Smooth muscle cell (in vitro differentiated cells): ENCODE measurements around the gene ZNF648. TPM values are rescaled to one million over a fixed set of nuclear protein-coding genes. Genes with fewer than 3 reads are reported as not detected.

Source experiments
- DNase-seq: peaks from one replicate; lab custom pipeline; 2025; ENCODE audit not compliant: unreplicated experiment; lab: John Stamatoyannopoulos, UW
- H2AFZ ChIP-seq: fragments of 200-600 bp; sonication (generic); 2 replicates; pipeline ENCODE4 v1.6.0; 2016; ENCODE audit warnings: antibody characterized with exemption, low read depth, mild to moderate bottlenecking
- H3F3A ChIP-seq: fragments of 200-600 bp; sonication (generic); 2 replicates; pipeline ENCODE4 v1.6.0; 2017; ENCODE audit warnings: antibody characterized with exemption, low read depth
- H3K27ac ChIP-seq: fragments of 200-600 bp; sonication (generic); 2 replicates; pipeline ENCODE4 v1.5.1; 2016; ENCODE audit warnings: low read depth, mild to moderate bottlenecking
- H3K27me3 ChIP-seq: fragments of 200-600 bp; sonication (generic); 2 replicates; pipeline ENCODE4 v1.6.1; 2016; ENCODE audit warnings: low read depth, mild to moderate bottlenecking
- H3K36me3 ChIP-seq: fragments of 200-600 bp; sonication (generic); 2 replicates; pipeline ENCODE4 v1.5.1; 2016; ENCODE audit warnings: low read depth
- H3K4me1 ChIP-seq: fragments of 200-600 bp; sonication (generic); 2 replicates; pipeline ENCODE4 v1.5.1; 2016; ENCODE audit warnings: low read depth
- H3K4me2 ChIP-seq: fragments of 200-600 bp; sonication (generic); 2 replicates; pipeline ENCODE4 v1.6.0; 2016; ENCODE audit warnings: mild to moderate bottlenecking
- H3K4me3 ChIP-seq: fragments of 200-600 bp; sonication (generic); 2 replicates; pipeline ENCODE4 v1.5.1; 2016; ENCODE audit warnings: mild to moderate bottlenecking
- H3K79me2 ChIP-seq: fragments of 200-600 bp; sonication (generic); 2 replicates; pipeline ENCODE4 v1.6.0; 2016; ENCODE audit warnings: low read depth, mild to moderate bottlenecking
- H3K9ac ChIP-seq: fragments of 200-600 bp; sonication (generic); 2 replicates; pipeline ENCODE4 v1.6.0; 2016; ENCODE audit warnings: low read depth
- H3K9me3 ChIP-seq: fragments of 200-600 bp; sonication (generic); replicated peaks from 2 replicates; pipeline ENCODE4 v1.5.1; 2016; ENCODE audit warnings: low read depth
- H4K20me1 ChIP-seq: fragments of 200-600 bp; sonication (generic); 2 replicates; pipeline ENCODE4 v1.6.0; 2016; ENCODE audit warnings: low read depth
- WGBS: methylation state at CpG from one replicate; pipeline ENCODE4 v1.1.7; 2016; ENCODE audit warnings: low lambda C conversion rate; 5-methylcytosine and 5-hydroxymethylcytosine counted together
- polyA plus RNA-seq: library from polyadenylated mRNA; unstranded; fragments of >200 nt; fragmentation: Nextera tagmentation; extraction: Ambion mirVana; gene quantifications from 2 replicates; pipeline ENCODE4 v1.2.1, GENCODE V29; 2016
- total RNA-seq: library from RNA; depleted of rRNA; stranded (reverse); fragments of >200 nt; gene quantifications from 2 replicates; pipeline ENCODE4 v1.2.3, GENCODE V29; 2014
- TF ChIP-seq, protein P1 (sequence below): fragments of 200-600 bp; sonication (generic); IDR thresholded peaks from 2 replicates; pipeline ENCODE4 v1.5.1; 2017; ENCODE audit warnings: borderline replicate concordance, mild to moderate bottlenecking, antibody characterized with exemption; ENCODE audit not compliant: insufficient read depth, poor library complexity, severe bottlenecking

ZNF648 gene
- total and polyA plus RNA-seq, 2 experiments from 2014 or later, result not detected

DNA sequence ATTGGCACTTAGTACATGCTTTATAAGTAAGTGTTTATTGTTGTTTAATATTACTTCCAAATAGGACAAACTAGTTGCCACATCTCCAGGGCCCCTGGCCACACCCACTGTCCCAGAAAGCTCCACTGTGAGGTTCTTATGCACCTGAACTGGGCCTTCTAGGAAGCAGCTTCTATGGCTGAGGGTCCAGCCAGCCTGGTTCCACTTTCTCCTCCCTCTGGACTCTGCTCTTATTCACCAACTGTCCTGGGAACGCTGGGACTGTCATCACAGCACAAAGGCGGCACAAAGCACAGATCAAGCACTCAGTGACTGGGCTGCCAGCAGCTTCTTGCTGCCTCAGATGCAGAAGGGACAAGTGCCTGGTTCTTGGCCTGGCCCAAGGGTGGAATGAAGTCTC, 29.6 kb upstream of the ZNF648 start:
- Histone ChIP-seq H3K9me3 (no peaks in the 10 kb centered on the region), H2AFZ (no peak overlapping the region), H3F3A (no peaks in the 10 kb centered on the region), H3K79me2 (no peaks in the 10 kb centered on the region), H3K36me3 (no peaks in the 10 kb centered on the region), H3K27me3 (no peaks in the 10 kb centered on the region), H3K4me1 (no peaks in the 10 kb centered on the region), H3K4me2 (no peak overlapping the region), H3K9ac (no peak overlapping the region), H3K27ac (no peak overlapping the region), H3K4me3 (no peak overlapping the region), H4K20me1 (no peaks in the 10 kb centered on the region)
- TF ChIP-seq, protein P1, sequence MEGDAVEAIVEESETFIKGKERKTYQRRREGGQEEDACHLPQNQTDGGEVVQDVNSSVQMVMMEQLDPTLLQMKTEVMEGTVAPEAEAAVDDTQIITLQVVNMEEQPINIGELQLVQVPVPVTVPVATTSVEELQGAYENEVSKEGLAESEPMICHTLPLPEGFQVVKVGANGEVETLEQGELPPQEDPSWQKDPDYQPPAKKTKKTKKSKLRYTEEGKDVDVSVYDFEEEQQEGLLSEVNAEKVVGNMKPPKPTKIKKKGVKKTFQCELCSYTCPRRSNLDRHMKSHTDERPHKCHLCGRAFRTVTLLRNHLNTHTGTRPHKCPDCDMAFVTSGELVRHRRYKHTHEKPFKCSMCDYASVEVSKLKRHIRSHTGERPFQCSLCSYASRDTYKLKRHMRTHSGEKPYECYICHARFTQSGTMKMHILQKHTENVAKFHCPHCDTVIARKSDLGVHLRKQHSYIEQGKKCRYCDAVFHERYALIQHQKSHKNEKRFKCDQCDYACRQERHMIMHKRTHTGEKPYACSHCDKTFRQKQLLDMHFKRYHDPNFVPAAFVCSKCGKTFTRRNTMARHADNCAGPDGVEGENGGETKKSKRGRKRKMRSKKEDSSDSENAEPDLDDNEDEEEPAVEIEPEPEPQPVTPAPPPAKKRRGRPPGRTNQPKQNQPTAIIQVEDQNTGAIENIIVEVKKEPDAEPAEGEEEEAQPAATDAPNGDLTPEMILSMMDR, result no peak
- no peak for DNase-seq
- 78% methylated on average over 2 of the region's 2 CpGs for WGBS

DNA sequence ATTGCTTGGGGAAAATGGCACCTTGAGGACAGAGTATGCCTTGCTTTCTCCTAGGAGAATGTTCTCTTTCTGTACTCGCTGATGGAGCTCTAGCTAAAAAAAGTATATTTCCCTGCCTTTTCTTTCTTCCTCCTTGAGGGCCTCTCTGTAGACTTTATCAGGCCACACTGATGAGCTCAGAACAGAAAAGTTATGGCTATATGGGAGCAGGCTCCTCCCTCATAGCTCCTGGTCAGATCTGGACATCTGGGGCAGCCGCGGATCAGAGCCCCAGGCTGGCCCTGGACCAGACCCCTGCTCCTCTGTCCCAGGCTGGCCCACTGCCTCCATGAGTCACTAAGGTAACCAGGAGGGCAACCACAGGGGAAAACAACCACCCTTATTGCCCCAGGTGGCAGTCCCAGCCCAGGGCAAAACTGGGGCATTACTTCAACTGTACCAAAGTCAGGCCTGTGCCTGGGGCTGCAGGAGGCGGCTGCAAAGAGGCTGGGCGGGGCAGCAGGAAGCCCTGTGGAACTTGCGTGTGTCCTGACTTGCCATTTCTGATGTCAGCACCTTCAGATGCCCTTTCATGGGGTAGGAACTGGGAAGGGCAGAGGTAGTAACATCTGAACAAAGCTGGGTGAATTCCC, 26.3 kb upstream of the ZNF648 start:
- no peaks in the 10 kb centered on the region for H3K9me3 ChIP-seq
- no peaks in the 10 kb centered on the region for H3K27me3 ChIP-seq
- H3K36me3 ChIP-seq, result no peaks in the 10 kb centered on the region
- no peak overlapping the region for H3K9ac ChIP-seq
- DNase-seq, result no peak
- H3K79me2 ChIP-seq, result no peaks in the 10 kb centered on the region
- TF ChIP-seq, protein P1, result no peak
- H3K4me3 ChIP-seq, result no peak overlapping the region
- H3K4me2 ChIP-seq, result no peak overlapping the region
- no peaks in the 10 kb centered on the region for H3F3A ChIP-seq
- no peak overlapping the region for H3K27ac ChIP-seq
- no peak overlapping the region for H2AFZ ChIP-seq
- no peaks in the 10 kb centered on the region for H4K20me1 ChIP-seq
- 70% methylated on average over 6 of the region's 6 CpGs for WGBS
- no peaks in the 10 kb centered on the region for H3K4me1 ChIP-seq

DNA sequence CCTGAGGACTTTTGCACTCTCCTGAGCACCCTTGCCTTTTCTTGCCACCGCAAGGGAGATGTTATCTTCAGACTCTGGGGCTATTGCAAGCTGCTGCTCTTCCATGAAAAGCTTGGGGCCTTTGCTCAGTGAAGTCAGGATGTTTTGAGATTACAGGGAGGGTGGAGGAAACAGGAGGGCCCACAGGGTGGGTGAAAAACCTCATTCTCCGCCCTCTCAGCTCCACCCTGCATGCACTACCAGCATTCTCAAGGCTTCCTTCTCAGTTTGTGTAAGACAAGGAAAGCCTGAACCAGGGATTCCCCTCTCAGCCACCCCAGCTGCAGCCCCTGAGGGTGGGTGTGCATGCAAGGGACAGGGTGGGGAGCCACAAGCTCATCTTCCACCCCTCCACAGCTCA, 25.8 kb upstream of the ZNF648 start:
- no peaks in the 10 kb centered on the region for H3K27me3 ChIP-seq
- no peak for DNase-seq
- no peaks in the 10 kb centered on the region for H3K36me3 ChIP-seq
- H3K27ac ChIP-seq, result no peak overlapping the region
- TF ChIP-seq, protein P1, result no peak
- no peak overlapping the region for H2AFZ ChIP-seq
- 72% methylated on average over 2 of the region's 2 CpGs for WGBS
- H3F3A ChIP-seq, result no peaks in the 10 kb centered on the region
- no peaks in the 10 kb centered on the region for H3K9me3 ChIP-seq
- no peaks in the 10 kb centered on the region for H4K20me1 ChIP-seq
- no peaks in the 10 kb centered on the region for H3K79me2 ChIP-seq
- no peak overlapping the region for H3K4me2 ChIP-seq
- H3K4me3 ChIP-seq, result no peak overlapping the region
- H3K4me1 ChIP-seq, result no peaks in the 10 kb centered on the region
- no peak overlapping the region for H3K9ac ChIP-seq

DNA sequence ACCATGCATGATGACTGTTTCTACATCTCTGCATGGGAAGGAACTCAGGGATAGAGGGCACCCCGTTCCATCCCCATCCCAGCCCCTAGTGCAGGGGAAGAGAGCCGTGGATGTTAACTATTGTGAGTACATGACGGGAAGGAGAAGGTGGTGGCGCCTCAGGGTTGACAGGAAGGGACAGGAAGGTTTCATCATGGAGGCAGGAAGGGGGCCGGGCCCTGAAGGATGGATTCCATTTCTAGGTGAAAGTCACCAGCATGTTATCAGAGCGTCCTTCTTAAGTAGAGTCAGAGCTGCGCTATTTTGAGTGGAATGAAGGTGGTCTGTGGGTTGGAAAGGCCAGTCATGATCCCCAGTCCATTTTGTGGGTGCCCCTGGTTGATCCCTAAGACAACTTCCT, 25.1 kb upstream of the ZNF648 start:
- Histone ChIP-seq H3K36me3 (no peaks in the 10 kb centered on the region), H2AFZ (no peak overlapping the region), H3K27me3 (no peaks in the 10 kb centered on the region), H3K79me2 (no peaks in the 10 kb centered on the region), H3K4me2 (no peak overlapping the region), H4K20me1 (no peaks in the 10 kb centered on the region), H3K27ac (no peak overlapping the region), H3K9me3 (no peaks in the 10 kb centered on the region), H3K4me3 (no peak overlapping the region), H3F3A (no peaks in the 10 kb centered on the region), H3K4me1 (no peaks in the 10 kb centered on the region), H3K9ac (no peak overlapping the region)
- 93% methylated on average over 7 of the region's 7 CpGs for WGBS
- TF ChIP-seq, protein P1, result no peak
- no peak for DNase-seq
